ENCODE data around the gene AGBL1. TPM values are rescaled to one million over a fixed set of nuclear protein-coding genes. Genes with fewer than 3 reads are reported as not detected.

AGBL1 gene
- total and polyA plus RNA-seq, 3 experiments from 2014 or later: not detected

DNA sequence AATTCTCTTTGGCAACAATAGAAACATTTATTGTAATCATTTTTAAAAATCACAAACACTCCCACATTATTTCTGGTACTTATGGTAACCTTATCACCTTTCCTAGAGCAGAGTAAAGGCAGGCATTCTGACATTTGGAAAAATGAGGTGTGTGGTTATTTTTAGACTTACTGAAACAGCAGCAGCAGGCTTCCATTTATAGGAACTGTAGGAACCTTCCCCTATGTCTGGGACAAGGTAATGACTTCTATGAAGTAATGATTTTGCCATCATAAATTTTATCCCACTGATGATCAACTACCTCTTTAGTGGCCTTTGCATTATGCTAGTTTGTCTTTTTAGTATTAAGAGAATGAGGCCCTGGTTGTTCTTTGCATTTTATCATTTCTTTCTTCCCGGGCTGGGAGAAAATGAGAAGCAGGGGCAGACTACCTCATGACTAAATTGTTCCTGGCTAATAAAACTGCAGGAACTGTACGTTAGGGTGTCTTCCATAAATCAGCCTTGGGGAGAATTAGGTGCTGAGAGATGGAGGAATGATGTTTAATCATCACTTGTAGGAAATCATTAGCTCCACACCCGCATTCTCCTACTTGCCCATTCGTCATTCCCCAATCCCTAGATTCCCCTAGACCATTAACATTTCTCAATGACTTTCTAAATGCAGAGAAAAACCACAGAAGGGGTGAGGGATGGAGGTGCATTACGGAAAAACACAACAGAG lies 680.3 kb downstream of the AGBL1 start:
- no peaks in the 10 kb centered on the region for H3K9me3 ChIP-seq (ENCODE audit: low read length)
- Mint-ChIP-seq H3K4me3 (no peak overlapping the region), H3K9me3 (no peaks in the 10 kb centered on the region), H3K36me3 (no peaks in the 10 kb centered on the region), H3K27me3 (peaks cover 0 to 18% of the 10 kb centered on the region in 2 donors), H3K4me1 (no peaks in the 10 kb centered on the region), H3K27ac (no peak overlapping the region)
- H3K27ac ChIP-seq (ENCODE audit: low read depth, low read length): no peak overlapping the region
- no peaks in the 10 kb centered on the region for H3K4me1 ChIP-seq (ENCODE audit: insufficient read depth, low read length)
- DNase-seq: no peak
- no peak overlapping the region for H3K4me3 ChIP-seq (ENCODE audit: low read length)
- H3K36me3 ChIP-seq (ENCODE audit: insufficient read depth, low read length): no peaks in the 10 kb centered on the region
- peaks cover 4% of the 10 kb centered on the region for H3K27me3 ChIP-seq (ENCODE audit: insufficient read depth, low read length, poor library complexity, severe bottlenecking)
- ChIA-PET CTCF (no interaction called here), POLR2A (no interaction called here)

DNA sequence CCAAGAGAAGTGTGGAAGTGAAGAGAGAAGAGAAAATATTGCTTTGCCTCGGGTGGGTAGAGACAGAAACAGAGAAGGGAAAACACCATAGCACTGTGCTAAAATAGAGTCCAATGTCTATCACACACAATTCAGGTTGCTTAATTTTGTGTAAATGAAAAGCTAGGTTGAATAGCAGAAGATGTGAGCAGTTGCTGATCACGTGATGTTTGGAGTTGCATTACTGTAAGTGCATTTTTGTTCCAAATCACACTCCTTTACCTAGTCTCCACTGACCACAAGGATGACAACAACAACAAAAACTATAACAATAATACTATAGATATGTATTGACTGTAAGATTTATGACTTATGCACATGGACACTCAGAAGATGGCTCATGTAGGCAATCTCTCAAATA lies 683.2 kb downstream of the AGBL1 start:
- no peaks in the 10 kb centered on the region for H3K9me3 ChIP-seq (ENCODE audit: low read length)

DNA sequence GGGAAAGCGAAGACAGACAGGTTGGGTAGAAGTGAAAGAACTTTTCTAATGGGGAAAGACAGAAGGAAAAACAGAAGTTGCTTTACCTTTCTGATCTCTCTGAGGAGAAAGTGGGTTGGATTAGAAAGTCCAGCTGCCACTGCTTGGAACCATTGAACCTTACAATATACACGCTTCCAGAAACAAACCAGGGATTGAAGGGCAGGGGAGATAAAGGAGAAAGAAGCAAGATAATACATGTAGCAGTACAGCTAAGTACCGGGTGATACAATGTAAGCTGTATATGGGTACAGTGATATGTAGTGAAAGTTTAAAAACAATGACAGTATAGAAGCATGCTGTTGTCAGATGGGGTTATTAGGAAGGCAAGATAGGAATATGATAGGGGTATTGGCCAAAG lies 684.4 kb downstream of the AGBL1 start:
- H3K4me3 Mint-ChIP-seq: no peak overlapping the region
- Histone ChIP-seq H3K4me1 (ENCODE audit: insufficient read depth, low read length) (no peaks in the 10 kb centered on the region), H3K9me3 (ENCODE audit: low read length) (no peaks in the 10 kb centered on the region), H3K36me3 (ENCODE audit: insufficient read depth, low read length) (no peaks in the 10 kb centered on the region), H3K4me3 (ENCODE audit: low read length) (no peak overlapping the region), H3K27ac (ENCODE audit: low read depth, low read length) (no peak overlapping the region), H3K27me3 (ENCODE audit: insufficient read depth, low read length, poor library complexity, severe bottlenecking) (no peaks in the 10 kb centered on the region)
- no peaks in the 10 kb centered on the region for H3K4me1 Mint-ChIP-seq
- H3K9me3 Mint-ChIP-seq: no peaks in the 10 kb centered on the region
- POLR2A ChIA-PET: no interaction called here
- CTCF ChIA-PET: interaction anchor here (1.2 kb wide), 1 partner anchor 21 kb away, joined by 3 read pairs; no protein-coding TSS in a partner anchor
- H3K27me3 Mint-ChIP-seq: peaks cover 0 to 18% of the 10 kb centered on the region in 2 donors
- no peaks in the 10 kb centered on the region for H3K36me3 Mint-ChIP-seq
- H3K27ac Mint-ChIP-seq: no peak overlapping the region
- DNase-seq: no peak

More for the DNA sequence above, 683.2 kb downstream of the AGBL1 start:
- POLR2A ChIA-PET: no interaction called here
- no peaks in the 10 kb centered on the region for H3K36me3 ChIP-seq (ENCODE audit: insufficient read depth, low read length)
- peaks cover under 1% of the 10 kb centered on the region for H3K27me3 ChIP-seq (ENCODE audit: insufficient read depth, low read length, poor library complexity, severe bottlenecking)
- H3K4me1 Mint-ChIP-seq: no peaks in the 10 kb centered on the region
- CTCF ChIA-PET: interaction anchor here (1.2 kb wide), 1 partner anchor 20 kb away, joined by 3 read pairs; no protein-coding TSS in a partner anchor
- no peaks in the 10 kb centered on the region for H3K9me3 Mint-ChIP-seq
- peaks cover 0 to 18% of the 10 kb centered on the region in 2 donors for H3K27me3 Mint-ChIP-seq
- H3K27ac Mint-ChIP-seq: no peak overlapping the region
- H3K4me3 Mint-ChIP-seq: no peak overlapping the region
- no peaks in the 10 kb centered on the region for H3K36me3 Mint-ChIP-seq
- H3K27ac ChIP-seq (ENCODE audit: low read depth, low read length): no peak overlapping the region
- H3K4me1 ChIP-seq (ENCODE audit: insufficient read depth, low read length): no peaks in the 10 kb centered on the region
- no peak for DNase-seq
- no peak overlapping the region for H3K4me3 ChIP-seq (ENCODE audit: low read length)

DNA sequence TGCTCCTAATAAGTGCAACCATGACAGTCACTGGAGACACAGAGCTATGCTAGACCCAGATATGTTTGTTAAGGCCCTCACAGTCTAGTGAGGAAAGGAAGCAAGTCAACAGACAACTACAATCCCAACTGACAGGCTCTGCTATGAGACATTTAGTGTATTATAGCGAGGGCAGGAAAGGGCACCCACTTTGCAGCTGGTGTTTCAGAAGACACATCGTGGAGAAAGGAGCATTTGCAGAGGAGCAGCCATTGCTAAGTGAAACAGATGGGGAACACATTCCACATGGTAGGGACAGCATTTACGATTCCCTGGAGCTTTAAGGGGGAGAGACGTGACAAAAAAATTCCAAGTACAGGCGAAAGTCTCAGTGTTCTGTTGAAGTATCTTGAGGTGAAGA lies 685.6 kb downstream of the AGBL1 start:
- Histone ChIP-seq H3K36me3 (ENCODE audit: insufficient read depth, low read length) (no peaks in the 10 kb centered on the region), H3K4me1 (ENCODE audit: insufficient read depth, low read length) (no peaks in the 10 kb centered on the region), H3K27ac (ENCODE audit: low read depth, low read length) (no peak overlapping the region), H3K4me3 (ENCODE audit: low read length) (no peak overlapping the region), H3K27me3 (ENCODE audit: insufficient read depth, low read length, poor library complexity, severe bottlenecking) (no peaks in the 10 kb centered on the region), H3K9me3 (ENCODE audit: low read length) (no peaks in the 10 kb centered on the region)
- DNase-seq: no peak
- Mint-ChIP-seq H3K9me3 (no peaks in the 10 kb centered on the region), H3K4me3 (no peak overlapping the region), H3K27me3 (peaks cover 0 to 13% of the 10 kb centered on the region in 2 donors), H3K27ac (no peak overlapping the region), H3K36me3 (no peaks in the 10 kb centered on the region), H3K4me1 (no peaks in the 10 kb centered on the region)
- POLR2A ChIA-PET: no interaction called here
- CTCF ChIA-PET: no interaction called here

DNA sequence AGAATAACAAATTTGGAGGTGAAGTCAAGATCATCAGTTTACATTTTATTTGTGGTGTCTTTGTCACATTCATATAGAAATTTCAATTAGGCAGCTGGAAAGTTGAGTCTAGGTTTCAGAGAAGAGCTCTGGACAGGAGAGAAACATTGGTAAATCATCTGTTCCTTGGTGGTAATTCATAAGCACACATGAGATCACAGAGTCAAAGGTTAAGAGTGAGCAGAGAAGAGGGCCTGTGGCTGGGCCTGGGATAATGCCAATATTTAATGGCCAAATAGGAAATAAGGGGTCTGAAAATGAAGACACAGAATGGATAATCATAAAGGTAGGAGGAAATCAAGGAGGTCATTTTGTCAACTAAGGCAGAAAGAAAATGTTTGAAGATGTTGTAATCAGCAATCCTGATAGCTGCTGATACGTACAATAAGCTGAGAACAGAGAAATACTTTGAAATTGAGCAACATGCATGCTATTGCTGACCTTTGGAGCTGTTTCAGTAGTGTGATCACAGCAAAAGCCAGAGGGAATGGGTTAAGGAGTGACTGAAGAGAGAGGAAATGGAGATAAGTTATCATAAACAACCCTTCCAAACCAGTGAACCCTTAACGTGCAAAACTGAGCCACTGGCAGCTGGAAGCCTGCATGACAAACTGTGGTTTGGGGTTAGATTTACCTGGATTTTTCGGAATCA lies 692.8 kb downstream of the AGBL1 start:
- H3K27me3 ChIP-seq (ENCODE audit: insufficient read depth, low read length, poor library complexity, severe bottlenecking): no peaks in the 10 kb centered on the region
- DNase-seq: no peak
- H3K9me3 ChIP-seq (ENCODE audit: low read length): no peaks in the 10 kb centered on the region
- Mint-ChIP-seq H3K4me1 (no peaks in the 10 kb centered on the region), H3K36me3 (no peaks in the 10 kb centered on the region), H3K27ac (peak overlapping the region in 1 of 8 donors; percentile 62), H3K27me3 (peaks cover 0 to 1% of the 10 kb centered on the region in 2 donors), H3K4me3 (no peak overlapping the region), H3K9me3 (no peaks in the 10 kb centered on the region)
- ChIA-PET POLR2A (no interaction called here), CTCF (no interaction called here)
- no peaks in the 10 kb centered on the region for H3K36me3 ChIP-seq (ENCODE audit: insufficient read depth, low read length)
- H3K27ac ChIP-seq (ENCODE audit: low read depth, low read length): no peak overlapping the region
- no peak overlapping the region for H3K4me3 ChIP-seq (ENCODE audit: low read length)
- H3K4me1 ChIP-seq (ENCODE audit: insufficient read depth, low read length): no peaks in the 10 kb centered on the region

DNA sequence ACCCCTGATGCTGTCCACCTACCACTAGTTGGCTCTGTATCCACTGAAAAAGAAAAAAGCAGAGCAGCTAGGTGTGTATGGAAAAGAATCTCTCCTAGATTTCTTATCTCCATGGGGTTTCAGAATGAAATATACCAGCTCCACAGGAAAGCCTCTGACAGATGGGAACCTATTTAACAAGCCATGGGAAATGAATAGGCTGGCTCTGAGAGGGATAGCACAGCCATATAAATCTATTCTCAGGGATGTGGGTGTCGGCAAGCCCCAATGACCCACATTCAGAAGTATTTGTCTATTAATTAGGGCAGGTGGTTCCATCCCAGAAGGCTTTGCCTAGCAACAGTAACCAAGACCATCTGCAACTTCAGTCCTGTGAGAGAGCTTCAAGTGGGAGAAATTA lies 694.1 kb downstream of the AGBL1 start:
- CTCF ChIA-PET: no interaction called here
- H3K27me3 Mint-ChIP-seq: peaks cover 0 to 1% of the 10 kb centered on the region in 2 donors
- H3K9me3 Mint-ChIP-seq: peaks cover 0 to 2% (median 0%) of the 10 kb centered on the region in 5 donors
- Histone ChIP-seq H3K9me3 (ENCODE audit: low read length) (no peaks in the 10 kb centered on the region), H3K27me3 (ENCODE audit: insufficient read depth, low read length, poor library complexity, severe bottlenecking) (no peaks in the 10 kb centered on the region), H3K36me3 (ENCODE audit: insufficient read depth, low read length) (no peaks in the 10 kb centered on the region), H3K27ac (ENCODE audit: low read depth, low read length) (no peak overlapping the region), H3K4me1 (ENCODE audit: insufficient read depth, low read length) (no peaks in the 10 kb centered on the region), H3K4me3 (ENCODE audit: low read length) (no peak overlapping the region)
- H3K36me3 Mint-ChIP-seq: no peaks in the 10 kb centered on the region
- H3K4me3 Mint-ChIP-seq: no peak overlapping the region
- POLR2A ChIA-PET: no interaction called here
- DNase-seq: no peak
- H3K4me1 Mint-ChIP-seq: no peaks in the 10 kb centered on the region
- H3K27ac Mint-ChIP-seq: no peak overlapping the region

DNA sequence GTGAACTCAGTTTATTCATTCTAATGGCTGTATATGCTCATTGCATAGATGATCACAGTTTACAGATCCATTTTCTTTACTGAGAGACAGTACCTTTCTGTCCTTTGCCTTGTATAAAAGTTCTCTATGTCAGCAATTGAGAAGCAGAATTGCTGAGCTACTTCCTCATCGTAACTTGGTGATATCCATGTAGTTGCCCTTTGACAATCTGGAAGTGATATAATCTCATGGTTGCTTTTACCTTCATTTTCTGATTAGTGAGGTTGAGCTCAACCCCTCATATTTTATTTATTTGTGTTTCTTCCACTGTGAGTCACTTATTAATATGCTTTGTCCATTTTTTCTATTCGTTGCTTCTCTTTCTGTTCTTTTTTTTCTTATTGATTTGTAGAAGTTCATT lies 696.5 kb downstream of the AGBL1 start:
- Histone ChIP-seq H3K9me3 (ENCODE audit: low read length) (no peaks in the 10 kb centered on the region), H3K4me3 (ENCODE audit: low read length) (no peak overlapping the region), H3K36me3 (ENCODE audit: insufficient read depth, low read length) (no peaks in the 10 kb centered on the region), H3K4me1 (ENCODE audit: insufficient read depth, low read length) (no peaks in the 10 kb centered on the region), H3K27me3 (ENCODE audit: insufficient read depth, low read length, poor library complexity, severe bottlenecking) (no peaks in the 10 kb centered on the region), H3K27ac (ENCODE audit: low read depth, low read length) (no peak overlapping the region)
- peaks cover 0 to 1% of the 10 kb centered on the region in 2 donors for H3K27me3 Mint-ChIP-seq
- H3K9me3 Mint-ChIP-seq: peaks cover 0 to 8% (median 3%) of the 10 kb centered on the region in 5 donors
- no peaks in the 10 kb centered on the region for H3K4me1 Mint-ChIP-seq
- ChIA-PET CTCF (no interaction called here), POLR2A (no interaction called here)
- H3K27ac Mint-ChIP-seq: no peak overlapping the region
- no peaks in the 10 kb centered on the region for H3K36me3 Mint-ChIP-seq
- no peak for DNase-seq
- H3K4me3 Mint-ChIP-seq: no peak overlapping the region

DNA sequence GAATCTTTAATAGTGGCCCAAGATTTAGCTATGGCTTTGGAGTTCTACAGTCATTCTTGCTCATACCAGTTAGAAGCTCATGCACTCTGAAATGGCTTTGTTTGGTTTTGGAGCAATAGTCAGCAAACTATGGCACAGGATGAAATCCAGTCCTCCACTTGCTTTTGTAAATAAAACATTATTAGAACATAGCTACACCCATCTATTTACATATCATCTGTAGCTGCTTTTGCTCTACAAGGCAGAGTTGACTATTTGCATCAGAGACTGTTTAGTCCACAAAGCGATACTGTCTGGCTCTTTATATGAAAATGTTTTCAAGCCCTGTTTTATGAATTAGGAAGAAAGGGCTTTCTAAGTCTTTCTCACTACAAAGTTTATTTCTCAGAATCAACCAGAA lies 716.9 kb downstream of the AGBL1 start:
- no peaks in the 10 kb centered on the region for H3K27me3 ChIP-seq (ENCODE audit: insufficient read depth, low read length, poor library complexity, severe bottlenecking)
- Mint-ChIP-seq H3K4me1 (no peaks in the 10 kb centered on the region), H3K36me3 (no peaks in the 10 kb centered on the region), H3K27me3 (peaks cover 0 to 3% of the 10 kb centered on the region in 2 donors), H3K9me3 (no peaks in the 10 kb centered on the region), H3K27ac (no peak overlapping the region), H3K4me3 (no peak overlapping the region)
- no peak overlapping the region for H3K27ac ChIP-seq (ENCODE audit: low read depth, low read length)
- no peaks in the 10 kb centered on the region for H3K36me3 ChIP-seq (ENCODE audit: insufficient read depth, low read length)
- no peak for DNase-seq
- no peaks in the 10 kb centered on the region for H3K9me3 ChIP-seq (ENCODE audit: low read length)
- ChIA-PET CTCF (no interaction called here), POLR2A (no interaction called here)
- H3K4me3 ChIP-seq (ENCODE audit: low read length): no peak overlapping the region
- H3K4me1 ChIP-seq (ENCODE audit: insufficient read depth, low read length): no peaks in the 10 kb centered on the region

All from CD8-positive, alpha-beta memory T cell (primary cell).